HepG2 (cell line): ENCODE results near the gene GFRA4. TPM values are rescaled to one million over a fixed set of nuclear protein-coding genes. Genes with fewer than 3 reads are reported as not detected.
A peak's percentile ranks its signal among the peaks of the same experiment; 100 is the strongest.

Experiments used
- ATAC-seq: fragments of 200-7000 bp; cut with Tn5 transposase; 3 replicates; pipeline ENCODE4 v1.9.1; 2020; ENCODE audit warnings: mild to moderate bottlenecking, moderate library complexity
- BruUV-seq: library from RNA; stranded (reverse); fragments of 400-500 nt; replicated peaks from 2 replicates; lab custom pipeline; 2021; lab: Mats Ljungman, UMichigan
- CTCF ChIA-PET: fragments of 300-600 bp; formaldehyde crosslinking; extraction: SDS; loops from one replicate; lab custom pipeline; 2021; ENCODE audit warnings: low total read pairs, inconsistent platforms, low intra/inter-chr PET ratio; lab: Yijun Ruan, JAX
- POLR2A ChIA-PET: fragments of 350-600 bp; sonication (Branson Sonifier 250); formaldehyde crosslinking; loops from one replicate; lab custom pipeline; 2020; ENCODE audit warnings: antibody characterized with exemption, inconsistent platforms; lab: Yijun Ruan, JAX
- DNase-seq: peaks from one replicate; pipeline ENCODE4 v3.0.0-alpha.2; 2015; ENCODE audit warnings: low spot score
- FAIRE-seq: peaks from 3 replicates; lab custom pipeline; 2011; peaks lifted over from hg19 to GRCh38; lab: Jason Lieb, UNC
- H2AFZ ChIP-seq: one replicate; pipeline ENCODE4 v1.6.1; 2011; ENCODE audit warnings: low read length, inconsistent platforms
- H3K27ac ChIP-seq: fragments of 300-600 bp; 3 replicates; pipeline ENCODE4 v1.8.0; 2011; ENCODE audit warnings: mixed run types, mild to moderate bottlenecking, mixed read lengths, low read length, inconsistent platforms; ENCODE audit not compliant: insufficient read depth; ENCODE audit errors: extremely low read length
- H3K27me3 ChIP-seq, 2 experiments: fragments of 200-600 bp in 1 of 2; 2 replicates in 1 of 2; 3 replicates in 1 of 2; pipeline versions ENCODE4 v1.6.0 to v1.8.0; 2011; ENCODE audit warnings: low read length in 2 of 2, mild to moderate bottlenecking in 2 of 2, moderate library complexity in 2 of 2, inconsistent platforms in 1 of 2; ENCODE audit not compliant: insufficient read depth in 2 of 2, control insufficient read depth in 1 of 2
- H3K36me3 ChIP-seq, 2 experiments: fragments of 200-600 bp in 1 of 2; replicated peaks in 1 of 2; 2 replicates in 1 of 2; 3 replicates in 1 of 2; pipeline versions ENCODE4 v1.5.1 to v1.8.0; 2011; ENCODE audit warnings: low read length in 2 of 2, inconsistent platforms in 1 of 2; ENCODE audit not compliant: insufficient read depth in 2 of 2, control insufficient read depth in 1 of 2
- H3K4me1 ChIP-seq: 2 replicates; pipeline ENCODE4 v1.5.1; 2012; ENCODE audit warnings: low read length, inconsistent platforms; ENCODE audit not compliant: insufficient read depth
- H3K4me2 ChIP-seq: 2 replicates; pipeline ENCODE4 v1.6.0; 2011; ENCODE audit warnings: low read depth, low read length, inconsistent platforms
- H3K4me3 ChIP-seq, 3 experiments: fragments of 200-600 bp in 1 of 3; sonication (generic), shearing (Covaris generic) in 1 of 3; replicated peaks in 1 of 3; 2 replicates each; pipeline ENCODE4 v1.5.1; 2011 to 2016; ENCODE audit warnings: low read length in 3 of 3, inconsistent platforms in 2 of 3, low read depth in 2 of 3, mild to moderate bottlenecking in 2 of 3, control low read depth in 1 of 3, mixed read lengths in 1 of 3; ENCODE audit not compliant: insufficient read depth in 1 of 3
- H3K79me2 ChIP-seq: one replicate; pipeline ENCODE4 v1.6.1; 2011; ENCODE audit warnings: low read length, inconsistent platforms; ENCODE audit not compliant: insufficient read depth
- H3K9ac ChIP-seq: 2 replicates; pipeline ENCODE4 v1.6.0; 2011; ENCODE audit warnings: mild to moderate bottlenecking, low read depth, low read length, inconsistent platforms; ENCODE audit not compliant: insufficient read depth
- H3K9me3 ChIP-seq: 2 replicates; pipeline ENCODE4 v1.5.1; 2012; ENCODE audit warnings: mild to moderate bottlenecking, low read length
- H4K20me1 ChIP-seq: 2 replicates; pipeline ENCODE4 v1.6.0; 2011; ENCODE audit warnings: inconsistent platforms, mild to moderate bottlenecking, low read length, moderate library complexity; ENCODE audit not compliant: insufficient read depth
- AKNA ChIP-seq: sonication (generic); formaldehyde crosslinking; IDR thresholded peaks from 2 replicates; pipeline ENCODE4 v1.4.0; 2020; ENCODE audit warnings: missing genetic modification reagents, borderline replicate concordance
- CC2D1A ChIP-seq: sonication (generic); formaldehyde crosslinking; IDR thresholded peaks from 2 replicates; pipeline ENCODE4 v1.8.1; 2023; ENCODE audit warnings: mild to moderate bottlenecking, missing genetic modification reagents
- CTCF ChIP-seq: sonication (generic); formaldehyde crosslinking; IDR thresholded peaks from 2 replicates; pipeline ENCODE4 v1.5.0; 2020; ENCODE audit warnings: mild to moderate bottlenecking, missing genetic modification reagents, moderate library complexity
- DNMT1 ChIP-seq: sonication (generic); formaldehyde crosslinking; IDR thresholded peaks from 2 replicates; pipeline ENCODE4 v1.5.1; 2020; ENCODE audit warnings: mild to moderate bottlenecking, missing genetic modification reagents
- GTF3A ChIP-seq: sonication (generic); formaldehyde crosslinking; conservative IDR thresholded peaks from 2 replicates; pipeline ENCODE4 v1.4.0; 2020; ENCODE audit warnings: mild to moderate bottlenecking, missing genetic modification reagents
- KAT7 ChIP-seq: IDR thresholded peaks from 2 replicates; pipeline ENCODE4 v1.6.1; 2018; ENCODE audit warnings: borderline replicate concordance, missing compliant biosample characterization
- KLF6 ChIP-seq: IDR thresholded peaks from 2 replicates; pipeline ENCODE4 v1.8.0; 2016; ENCODE audit warnings: missing biosample characterization, missing genetic modification reagents
- MTF1 ChIP-seq: sonication (generic); formaldehyde crosslinking; IDR thresholded peaks from 2 replicates; pipeline ENCODE4 v1.5.0; 2020; ENCODE audit warnings: missing genetic modification reagents
- RAD21 ChIP-seq: fragments of 450-650 bp; formaldehyde crosslinking; IDR thresholded peaks from 2 replicates; pipeline ENCODE4 v1.5.0; 2020; ENCODE audit warnings: mild to moderate bottlenecking
- STAG1 ChIP-seq: sonication (generic); formaldehyde crosslinking; IDR thresholded peaks from 2 replicates; pipeline ENCODE4 v1.4.0; 2020; ENCODE audit warnings: missing genetic modification reagents
- TCF12 ChIP-seq, 2 experiments: fragments of 450-650 bp in 1 of 2; sonication (generic) in 1 of 2; formaldehyde crosslinking in 1 of 2; IDR thresholded peaks; 2 replicates each; pipeline versions ENCODE4 v1.6.1 to v1.8.0; 2017 to 2022; ENCODE audit warnings: antibody characterized with exemption in 1 of 2, mild to moderate bottlenecking in 1 of 2, missing genetic modification reagents in 1 of 2, moderate library complexity in 1 of 2
- ZNF263 ChIP-seq: sonication (generic); formaldehyde crosslinking; IDR thresholded peaks from 2 replicates; pipeline ENCODE4 v1.4.0; 2020; ENCODE audit warnings: missing genetic modification reagents
- ZNF7 ChIP-seq: IDR thresholded peaks from 2 replicates; pipeline ENCODE4 v1.6.1; 2016; ENCODE audit warnings: missing biosample characterization, missing genetic modification reagents
- WGBS: methylation state at CpG from one replicate; pipeline ENCODE4 v1.1.6; 2017; ENCODE audit warnings: low lambda C conversion rate; 5-methylcytosine and 5-hydroxymethylcytosine counted together
- in situ Hi-C: cut with HindIII; loops from 2 replicates; pipeline ENCODE4 v1.10.0; 2017; ENCODE audit warnings: low pct_unique_long_range_greater_than_20kb; ENCODE audit not compliant: extremely low pct_ligation_motif_present
- intact Hi-C: fragments of 100-400 bp; cut with micrococcal nuclease; formaldehyde crosslinking; loops from one replicate; pipeline ENCODE4 v1.10.0; 2022; ENCODE audit not compliant: unreplicated experiment
- polyA plus RNA-seq, 8 experiments: library from polyadenylated mRNA; depleted of rRNA in 3 of 8; stranded (reverse) in 7 of 8; unstranded in 1 of 8; fragments of >200 nt; fragmentation: Illumina TruSeq in 4 of 8; extraction: Trizol in 4 of 8; gene quantifications; 2 replicates each; pipeline versions ENCODE4 v1.2.1 to v1.2.3, GENCODE V29; 2011 to 2016; ENCODE audit warnings: low read depth in 4 of 8, missing spikeins in 1 of 8, mixed read lengths in 1 of 8; ENCODE audit not compliant: insufficient read depth in 1 of 8
- total RNA-seq, 5 experiments: library from RNA; depleted of rRNA; stranded (reverse); fragments of >200 nt; fragmentation: Illumina TruSeq; extraction: Trizol; gene quantifications; 2 replicates each; pipeline ENCODE4 v1.2.3, GENCODE V29; 2016; ENCODE audit warnings: low read depth in 1 of 5

Gene GFRA4
- total and polyA plus RNA-seq, 2 of the 13 experiments (the other 11 are each of a cell fraction or from before 2014, with no cell fraction given): not detected

GRCh38 chr20:3696200-3696599, 33.0 kb upstream of the GFRA4 start:
- Histone ChIP-seq H3K4me2 (no peak overlapping the region), H3K9ac (no peak overlapping the region), H3K4me3 (no peak overlapping the region), H3K79me2 (no peaks in the 10 kb centered on the region), H2AFZ (no peak overlapping the region), H3K27me3 (peaks cover 24 to 67% of the 10 kb centered on the region in 2 experiments; a peak in 3 of 5 replicates), H3K36me3 (no peaks in the 10 kb centered on the region), H4K20me1 (no peaks in the 10 kb centered on the region; the same call in 1 of the 2 replicates), H3K9me3 (peaks cover 5% of the 10 kb centered on the region; the same call in 1 of the 2 replicates), H3K4me1 (peaks cover 12% of the 10 kb centered on the region), H3K27ac (no peak overlapping the region)
- POLR2A ChIA-PET: no interaction called here
- in situ Hi-C loops (no loop called here), intact Hi-C loops (no loop called here)
- no TSS peak for BruUV-seq
- DNase-seq (no peak), ATAC-seq (no peak), FAIRE-seq (no peak)
- 18% methylated on average over 1 of the region's 1 CpG for WGBS
- TF ChIP-seq RAD21 (CRISPR knock-in tag) (0 out of 2 replicates have a peak, but pooled peaks have one; percentile 14), CTCF (peak; percentile 49), AKNA (CRISPR knock-in tag) (no peak), CC2D1A (CRISPR knock-in tag) (no peak), KLF6 (CRISPR knock-in tag) (no peak), MTF1 (CRISPR knock-in tag) (no peak), KAT7 (no peak), TCF12 (IDR thresholded peaks at IDR 0.05) (no peak), TCF12 (CRISPR knock-in tag; IDR thresholded peaks at IDR 0.05) (no peak), GTF3A (CRISPR knock-in tag) (no peak), ZNF7 (no peak), DNMT1 (CRISPR knock-in tag) (no peak), STAG1 (CRISPR knock-in tag) (peak; percentile 37; the same call in 1 of the 2 replicates), ZNF263 (0 out of 2 replicates have a peak, but pooled peaks have one; percentile 2)
- CTCF ChIA-PET: interaction anchor here (1.1 kb wide), 1 partner anchor 20 kb away, joined by 4 read pairs; no protein-coding TSS in a partner anchor
